Stimulated activated naive CD8-positive, alpha-beta T cell treated with anti-CD3 and anti-CD28 coated beads, Interleukin-15, amount 100 ng/mL, for 72 hours (primary cell): Measurements from ENCODE around the gene SLC25A38.

Experiments used
- ATAC-seq: fragments of 150-1000 bp; cut with Tn5 transposase; 2 replicates; pipeline ENCODE4 v1.10.0; 2021; ENCODE audit warnings: mild to moderate bottlenecking, moderate library complexity
- DNase-seq, 2 donors: peaks; one replicate each; pipeline ENCODE4 v3.0.0; 2021 to 2022
- H3K27ac Mint-ChIP-seq, 2 donors: one replicate each; pipeline ENCODE4 v1.8.0; 2022; ENCODE audit warnings: mild to moderate bottlenecking in 2 of 2, mixed read lengths in 2 of 2, moderate library complexity in 2 of 2
- H3K27me3 Mint-ChIP-seq: one replicate; pipeline ENCODE4 v1.8.0; 2022; ENCODE audit warnings: mixed read lengths
- H3K4me1 Mint-ChIP-seq: one replicate; pipeline ENCODE4 v1.8.0; 2022; ENCODE audit warnings: mild to moderate bottlenecking, mixed read lengths
- H3K4me3 Mint-ChIP-seq, 2 donors: one replicate each; pipeline ENCODE4 v1.8.0; 2022; ENCODE audit warnings: mild to moderate bottlenecking in 2 of 2, mixed read lengths in 2 of 2, moderate library complexity in 1 of 2
- H3K9me3 Mint-ChIP-seq, 2 donors: one replicate each; pipeline ENCODE4 v1.8.0; 2022; ENCODE audit warnings: mixed read lengths in 2 of 2

Gene SLC25A38

DNA sequence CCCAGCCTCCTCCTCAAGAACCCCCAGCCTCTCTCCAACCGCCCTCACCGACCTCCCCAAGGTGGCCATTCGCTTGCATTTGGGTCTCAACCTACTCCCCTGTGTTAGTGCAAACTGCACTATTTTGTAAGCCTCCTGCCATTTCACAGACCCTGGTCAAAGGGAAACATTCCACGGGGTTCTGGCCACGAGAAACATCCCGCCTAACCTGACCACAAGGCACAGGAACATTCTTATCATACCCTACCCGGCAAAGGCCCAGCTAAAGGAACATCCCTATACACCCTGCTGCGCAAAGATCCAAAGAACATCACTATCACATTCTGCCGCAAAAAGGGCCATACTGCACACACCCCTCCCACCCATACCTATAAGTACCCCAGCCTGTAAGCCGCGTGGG is 46.3 kb downstream of the SLC25A38 start:
- ATAC-seq (no peak), DNase-seq (no peak)
- no peaks in the 10 kb centered on the region for H3K9me3 Mint-ChIP-seq
- H3K4me1 Mint-ChIP-seq: no peaks in the 10 kb centered on the region
- no peak overlapping the region for H3K4me3 Mint-ChIP-seq
- peaks cover 19% of the 10 kb centered on the region for H3K27me3 Mint-ChIP-seq
- H3K27ac Mint-ChIP-seq: no peak overlapping the region

GRCh38 chr3:39432342-39432741 is 49.2 kb downstream of the SLC25A38 start:
- no peak overlapping the region for H3K27ac Mint-ChIP-seq
- peaks cover 19% of the 10 kb centered on the region for H3K27me3 Mint-ChIP-seq
- ATAC-seq (no peak), DNase-seq (no peak)
- H3K4me3 Mint-ChIP-seq: no peak overlapping the region
- no peaks in the 10 kb centered on the region for H3K9me3 Mint-ChIP-seq
- H3K4me1 Mint-ChIP-seq: peaks cover 6% of the 10 kb centered on the region

DNA sequence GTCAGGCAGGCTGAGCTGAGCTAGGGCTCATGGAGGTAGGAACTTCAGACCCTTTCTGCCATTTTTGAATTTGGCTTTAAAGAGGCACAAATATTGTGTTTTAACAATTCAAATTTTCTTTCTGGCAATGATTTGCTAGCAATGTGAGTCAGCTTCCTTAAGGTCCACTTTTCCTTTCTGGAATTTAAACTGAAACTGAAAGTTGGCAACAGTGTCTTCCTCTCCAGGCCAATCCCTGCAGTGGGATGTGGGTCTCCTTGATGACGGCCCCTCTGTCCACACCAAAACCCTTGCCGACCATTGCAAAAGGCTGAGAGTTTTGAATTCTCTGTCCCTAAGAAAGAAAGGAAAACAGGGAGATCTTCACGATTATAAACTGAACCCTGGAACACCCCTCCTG is 50.5 kb downstream of the SLC25A38 start:
- peaks cover 19% of the 10 kb centered on the region for H3K27me3 Mint-ChIP-seq
- H3K9me3 Mint-ChIP-seq: no peaks in the 10 kb centered on the region
- no peak overlapping the region for H3K27ac Mint-ChIP-seq
- ATAC-seq: no peak
- peaks cover 6% of the 10 kb centered on the region for H3K4me1 Mint-ChIP-seq
- DNase-seq: no peak
- no peak overlapping the region for H3K4me3 Mint-ChIP-seq

- peak in 1 of 2 donors; percentile 20 for DNase-seq
- Mint-ChIP-seq H3K27ac (peak overlapping the region in 1 of 2 donors; percentile 83), H3K4me1 (peaks cover 6% of the 10 kb centered on the region), H3K4me3 (no peak overlapping the region), H3K9me3 (no peaks in the 10 kb centered on the region), H3K27me3 (peaks cover 15% of the 10 kb centered on the region)
- ATAC-seq: peak; percentile 89
Measured at GRCh38 chr3:39434574-39434973, 51.4 kb downstream of the SLC25A38 start.

DNA sequence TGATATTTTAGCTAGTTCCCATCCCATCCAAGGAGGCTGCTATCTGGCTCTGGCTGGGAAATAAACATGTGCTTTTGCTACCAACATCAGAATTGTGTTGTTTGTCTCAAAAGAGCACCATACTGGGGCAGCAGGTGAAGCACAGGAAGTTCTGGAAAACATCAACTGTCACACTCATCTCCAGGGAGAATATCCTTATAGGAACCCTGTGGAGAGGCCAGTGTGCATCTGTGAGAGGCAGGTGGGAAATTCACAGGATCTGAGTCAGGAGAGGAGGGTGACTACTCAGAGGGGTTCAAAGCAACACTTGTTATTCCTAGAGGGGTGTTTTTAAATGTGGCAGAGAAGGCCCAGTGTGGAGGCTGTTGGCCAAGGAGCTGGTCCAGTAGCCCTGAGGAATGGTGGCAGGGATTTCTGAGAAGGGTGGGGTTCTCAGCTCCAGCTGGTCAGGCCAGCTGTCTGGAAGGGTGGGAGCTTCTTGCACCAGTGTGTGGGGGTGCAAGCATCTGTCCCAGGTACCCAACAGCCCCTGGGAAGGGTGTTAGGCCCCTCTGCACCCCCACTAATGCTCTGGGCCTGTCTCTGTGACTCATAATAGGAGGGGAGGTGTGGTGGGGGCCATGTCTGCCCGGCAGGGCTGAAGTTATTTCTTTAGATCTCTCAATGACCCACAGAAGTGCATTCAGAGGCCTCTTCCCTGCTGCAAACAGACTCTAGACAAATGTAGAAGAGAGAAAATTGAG is 52.0 kb downstream of the SLC25A38 start:
- DNase-seq (no peak), ATAC-seq (peak; percentile 11)
- H3K9me3 Mint-ChIP-seq: no peaks in the 10 kb centered on the region
- H3K4me1 Mint-ChIP-seq: peaks cover 6% of the 10 kb centered on the region
- H3K27ac Mint-ChIP-seq: peak overlapping the region in 1 of 2 donors; percentile 55
- no peak overlapping the region for H3K4me3 Mint-ChIP-seq
- peaks cover 9% of the 10 kb centered on the region for H3K27me3 Mint-ChIP-seq

- DNase-seq: no peak
- Mint-ChIP-seq H3K9me3 (no peaks in the 10 kb centered on the region), H3K27ac (no peak overlapping the region), H3K4me3 (no peak overlapping the region), H3K4me1 (peaks cover 6% of the 10 kb centered on the region), H3K27me3 (no peaks in the 10 kb centered on the region)
- no peak for ATAC-seq
Measured at GRCh38 chr3:39438880-39439279, 55.7 kb downstream of the SLC25A38 start.

DNA sequence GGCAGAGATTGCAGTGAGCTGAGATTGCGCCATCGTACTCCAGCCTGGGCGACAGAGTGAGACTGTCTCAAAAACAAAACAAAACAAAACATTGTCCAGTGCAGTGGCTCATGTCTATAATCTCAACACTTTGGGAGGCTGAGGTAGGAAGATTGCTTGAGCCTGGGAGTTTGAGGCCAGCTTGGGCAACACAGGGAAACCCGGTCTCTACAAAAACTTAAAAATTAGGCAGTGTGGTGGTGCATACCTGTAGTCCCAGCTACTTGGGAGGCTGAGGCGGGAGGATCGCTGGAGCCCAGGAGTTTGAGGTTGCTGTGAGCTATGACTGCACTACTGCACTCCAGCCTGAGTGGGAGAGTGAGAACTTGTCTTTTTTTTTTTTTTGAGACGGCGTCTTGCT is 57.1 kb downstream of the SLC25A38 start:
- DNase-seq (no peak), ATAC-seq (no peak)
- Mint-ChIP-seq H3K4me3 (no peak overlapping the region), H3K27me3 (no peaks in the 10 kb centered on the region), H3K27ac (no peak overlapping the region), H3K4me1 (peaks cover under 1% of the 10 kb centered on the region), H3K9me3 (no peaks in the 10 kb centered on the region)

DNA sequence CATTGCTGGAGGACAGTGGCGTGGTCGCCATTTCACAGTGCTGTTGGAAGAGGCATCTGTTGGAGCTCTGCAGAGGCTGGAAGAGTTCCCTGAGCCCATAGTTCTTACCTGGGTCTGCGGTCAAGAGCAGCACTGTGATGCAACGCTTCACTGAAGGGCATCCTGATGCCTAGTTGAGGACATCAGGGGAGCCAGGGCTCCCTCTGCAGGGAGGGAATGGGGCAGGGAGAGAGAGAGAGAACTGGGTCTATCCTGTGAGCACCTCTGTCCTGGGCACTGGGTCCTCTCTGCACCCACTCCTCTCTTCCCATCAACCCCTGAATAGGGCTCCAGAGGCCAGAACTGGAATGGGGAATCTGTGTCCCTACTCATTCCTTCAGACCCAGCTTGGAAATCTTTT is 60.4 kb downstream of the SLC25A38 start:
- no peak overlapping the region for H3K4me3 Mint-ChIP-seq
- ATAC-seq (no peak), DNase-seq (no peak)
- no peaks in the 10 kb centered on the region for H3K9me3 Mint-ChIP-seq
- no peak overlapping the region for H3K27ac Mint-ChIP-seq
- no peaks in the 10 kb centered on the region for H3K4me1 Mint-ChIP-seq
- H3K27me3 Mint-ChIP-seq: no peaks in the 10 kb centered on the region

- no peak overlapping the region for H3K4me3 Mint-ChIP-seq
- H3K9me3 Mint-ChIP-seq: no peaks in the 10 kb centered on the region
- H3K4me1 Mint-ChIP-seq: no peaks in the 10 kb centered on the region
- no peak for ATAC-seq
- H3K27me3 Mint-ChIP-seq: no peaks in the 10 kb centered on the region
- no peak for DNase-seq
- H3K27ac Mint-ChIP-seq: no peak overlapping the region
Measured at GRCh38 chr3:39445927-39446326, 62.8 kb downstream of the SLC25A38 start.

- Mint-ChIP-seq H3K4me3 (no peak overlapping the region), H3K27me3 (no peaks in the 10 kb centered on the region), H3K27ac (no peak overlapping the region), H3K9me3 (no peaks in the 10 kb centered on the region), H3K4me1 (no peaks in the 10 kb centered on the region)
- ATAC-seq (no peak), DNase-seq (no peak)
Measured at GRCh38 chr3:39446444-39446843, 63.3 kb downstream of the SLC25A38 start.
